Measurements from ENCODE around the gene RS1.

DNA sequence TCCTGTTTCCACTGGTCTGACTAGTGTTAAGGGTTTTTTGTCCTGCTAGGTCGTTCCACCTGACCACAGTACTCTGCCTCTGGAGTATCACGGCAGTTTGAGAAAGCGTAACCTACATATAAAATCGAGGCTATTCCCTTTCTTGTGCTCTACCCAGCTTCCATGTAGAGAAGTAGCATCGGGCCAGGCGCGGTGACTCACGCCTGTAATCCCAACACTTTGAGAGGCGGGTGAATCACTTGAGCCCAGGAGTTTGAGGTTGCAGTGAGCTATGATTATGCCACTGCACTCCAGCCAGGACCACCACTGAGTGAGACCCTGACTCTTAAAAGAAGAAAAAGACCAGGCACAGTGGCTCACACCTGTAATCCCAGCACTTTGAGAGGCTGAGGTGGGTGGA is 43.0 kb upstream of the RS1 start:
- TF ChIP-seq, protein P1, sequence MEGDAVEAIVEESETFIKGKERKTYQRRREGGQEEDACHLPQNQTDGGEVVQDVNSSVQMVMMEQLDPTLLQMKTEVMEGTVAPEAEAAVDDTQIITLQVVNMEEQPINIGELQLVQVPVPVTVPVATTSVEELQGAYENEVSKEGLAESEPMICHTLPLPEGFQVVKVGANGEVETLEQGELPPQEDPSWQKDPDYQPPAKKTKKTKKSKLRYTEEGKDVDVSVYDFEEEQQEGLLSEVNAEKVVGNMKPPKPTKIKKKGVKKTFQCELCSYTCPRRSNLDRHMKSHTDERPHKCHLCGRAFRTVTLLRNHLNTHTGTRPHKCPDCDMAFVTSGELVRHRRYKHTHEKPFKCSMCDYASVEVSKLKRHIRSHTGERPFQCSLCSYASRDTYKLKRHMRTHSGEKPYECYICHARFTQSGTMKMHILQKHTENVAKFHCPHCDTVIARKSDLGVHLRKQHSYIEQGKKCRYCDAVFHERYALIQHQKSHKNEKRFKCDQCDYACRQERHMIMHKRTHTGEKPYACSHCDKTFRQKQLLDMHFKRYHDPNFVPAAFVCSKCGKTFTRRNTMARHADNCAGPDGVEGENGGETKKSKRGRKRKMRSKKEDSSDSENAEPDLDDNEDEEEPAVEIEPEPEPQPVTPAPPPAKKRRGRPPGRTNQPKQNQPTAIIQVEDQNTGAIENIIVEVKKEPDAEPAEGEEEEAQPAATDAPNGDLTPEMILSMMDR (IDR thresholded peaks at IDR 0.05) = no peak
- TF ChIP-seq POLR2A (IDR thresholded peaks at IDR 0.05) = no peak

Data from transverse colon (tissue), 3 donors.